Hepatocyte (in vitro differentiated cells): ENCODE measurements around the gene CCDC51. TPM values are rescaled to one million over a fixed set of nuclear protein-coding genes. Genes with fewer than 3 reads are reported as not detected.
A peak's percentile ranks its signal among the peaks of the same experiment; 100 is the strongest.

Experiments used
- DNase-seq: peaks from one replicate; pipeline ENCODE4 v3.0.0-alpha.2; 2016; ENCODE audit warnings: low spot score
- H2AFZ ChIP-seq: fragments of 200-600 bp; sonication (generic); 2 replicates; pipeline ENCODE4 v1.6.0; 2016; ENCODE audit warnings: antibody characterized with exemption, mild to moderate bottlenecking
- H3K27ac ChIP-seq: fragments of 200-600 bp; sonication (generic); 2 replicates; pipeline ENCODE4 v1.5.1; 2016; ENCODE audit warnings: mild to moderate bottlenecking
- H3K27me3 ChIP-seq: fragments of 200-600 bp; sonication (generic); 2 replicates; pipeline ENCODE4 v1.6.1; 2016
- H3K36me3 ChIP-seq: fragments of 200-600 bp; sonication (generic); replicated peaks from 2 replicates; pipeline ENCODE4 v1.5.1; 2016; ENCODE audit warnings: low read depth; ENCODE audit not compliant: insufficient read depth
- H3K4me1 ChIP-seq: fragments of 200-600 bp; sonication (generic); 2 replicates; pipeline ENCODE4 v1.5.1; 2016; ENCODE audit warnings: mild to moderate bottlenecking, moderate library complexity; ENCODE audit not compliant: insufficient read depth
- H3K4me2 ChIP-seq: fragments of 200-600 bp; sonication (generic); 2 replicates; pipeline ENCODE4 v1.6.0; 2016
- H3K4me3 ChIP-seq: fragments of 200-600 bp; sonication (generic); 2 replicates; pipeline ENCODE4 v1.5.1; 2016; ENCODE audit warnings: mild to moderate bottlenecking
- H3K79me2 ChIP-seq: fragments of 200-600 bp; sonication (generic); 2 replicates; pipeline ENCODE4 v1.6.0; 2017; ENCODE audit warnings: mild to moderate bottlenecking
- H3K9me2 ChIP-seq: fragments of 200-600 bp; sonication (generic); replicated peaks from 2 replicates; pipeline ENCODE4 v1.6.0; 2017; ENCODE audit warnings: mild to moderate bottlenecking; ENCODE audit not compliant: insufficient read depth
- H3K9me3 ChIP-seq: fragments of 200-600 bp; sonication (generic); 2 replicates; pipeline ENCODE4 v1.5.1; 2016; ENCODE audit warnings: low read depth, mild to moderate bottlenecking
- H4K20me1 ChIP-seq: fragments of 200-600 bp; sonication (generic); 2 replicates; pipeline ENCODE4 v1.6.0; 2016; ENCODE audit warnings: mild to moderate bottlenecking; ENCODE audit not compliant: insufficient read depth, poor library complexity, severe bottlenecking
- EZH2 ChIP-seq: fragments of 200-600 bp; sonication (generic); IDR thresholded peaks from 2 replicates; pipeline ENCODE4 v1.6.1; 2016; ENCODE audit warnings: antibody characterized with exemption, mild to moderate bottlenecking, borderline replicate concordance
- EZH2phosphoT487 ChIP-seq: fragments of 200-600 bp; sonication (generic); IDR thresholded peaks from one replicate; pipeline ENCODE4 v1.6.1; 2018; ENCODE audit warnings: antibody characterized with exemption, mild to moderate bottlenecking, low read depth, moderate library complexity; ENCODE audit not compliant: unreplicated experiment, severe bottlenecking
- WGBS: methylation state at CpG from one replicate; pipeline ENCODE4 v1.1.6; 2016; ENCODE audit warnings: low lambda C conversion rate; ENCODE audit errors: missing lambda C conversion rate; 5-methylcytosine and 5-hydroxymethylcytosine counted together
- polyA plus RNA-seq: library from polyadenylated mRNA; unstranded; fragments of >200 nt; fragmentation: Nextera tagmentation; extraction: Ambion mirVana; gene quantifications from 2 replicates; pipeline ENCODE4 v1.2.1, GENCODE V29; 2016
- total RNA-seq: library from RNA; depleted of rRNA; stranded (reverse); fragments of >200 nt; gene quantifications from 2 replicates; pipeline ENCODE4 v1.2.3, GENCODE V29; 2014
- TF ChIP-seq, protein P1 (sequence below): fragments of 200-600 bp; sonication (generic); IDR thresholded peaks from 2 replicates; pipeline ENCODE4 v1.5.1; 2016; ENCODE audit warnings: antibody characterized with exemption, mild to moderate bottlenecking; ENCODE audit not compliant: poor library complexity

The CCDC51 gene
- total and polyA plus RNA-seq, 2 experiments from 2014 or later, result 30.4 to 30.8 TPM

- Histone ChIP-seq H3K4me2 (peak overlapping the region; percentile 97), H3K27ac (peak overlapping the region; percentile 96), H3K4me3 (no peak overlapping the region), H4K20me1 (peaks cover 22% of the 10 kb centered on the region), H3K79me2 (peaks cover 67% of the 10 kb centered on the region), H2AFZ (no peak overlapping the region), H3K27me3 (no peaks in the 10 kb centered on the region), H3K36me3 (no peaks in the 10 kb centered on the region), H3K9me3 (no peaks in the 10 kb centered on the region), H3K4me1 (peaks cover 74% of the 10 kb centered on the region), H3K9me2 (no peaks in the 10 kb centered on the region)
- no peak for DNase-seq
- 73% methylated on average over 1 of the region's 1 CpG for WGBS
- TF ChIP-seq, protein P1, sequence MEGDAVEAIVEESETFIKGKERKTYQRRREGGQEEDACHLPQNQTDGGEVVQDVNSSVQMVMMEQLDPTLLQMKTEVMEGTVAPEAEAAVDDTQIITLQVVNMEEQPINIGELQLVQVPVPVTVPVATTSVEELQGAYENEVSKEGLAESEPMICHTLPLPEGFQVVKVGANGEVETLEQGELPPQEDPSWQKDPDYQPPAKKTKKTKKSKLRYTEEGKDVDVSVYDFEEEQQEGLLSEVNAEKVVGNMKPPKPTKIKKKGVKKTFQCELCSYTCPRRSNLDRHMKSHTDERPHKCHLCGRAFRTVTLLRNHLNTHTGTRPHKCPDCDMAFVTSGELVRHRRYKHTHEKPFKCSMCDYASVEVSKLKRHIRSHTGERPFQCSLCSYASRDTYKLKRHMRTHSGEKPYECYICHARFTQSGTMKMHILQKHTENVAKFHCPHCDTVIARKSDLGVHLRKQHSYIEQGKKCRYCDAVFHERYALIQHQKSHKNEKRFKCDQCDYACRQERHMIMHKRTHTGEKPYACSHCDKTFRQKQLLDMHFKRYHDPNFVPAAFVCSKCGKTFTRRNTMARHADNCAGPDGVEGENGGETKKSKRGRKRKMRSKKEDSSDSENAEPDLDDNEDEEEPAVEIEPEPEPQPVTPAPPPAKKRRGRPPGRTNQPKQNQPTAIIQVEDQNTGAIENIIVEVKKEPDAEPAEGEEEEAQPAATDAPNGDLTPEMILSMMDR, result no peak
- TF ChIP-seq EZH2, result no peak
- TF ChIP-seq EZH2phosphoT487, result no peak
Observed at GRCh38 chr3:48430708-48431101, 9.2 kb downstream of the CCDC51 start.

DNA sequence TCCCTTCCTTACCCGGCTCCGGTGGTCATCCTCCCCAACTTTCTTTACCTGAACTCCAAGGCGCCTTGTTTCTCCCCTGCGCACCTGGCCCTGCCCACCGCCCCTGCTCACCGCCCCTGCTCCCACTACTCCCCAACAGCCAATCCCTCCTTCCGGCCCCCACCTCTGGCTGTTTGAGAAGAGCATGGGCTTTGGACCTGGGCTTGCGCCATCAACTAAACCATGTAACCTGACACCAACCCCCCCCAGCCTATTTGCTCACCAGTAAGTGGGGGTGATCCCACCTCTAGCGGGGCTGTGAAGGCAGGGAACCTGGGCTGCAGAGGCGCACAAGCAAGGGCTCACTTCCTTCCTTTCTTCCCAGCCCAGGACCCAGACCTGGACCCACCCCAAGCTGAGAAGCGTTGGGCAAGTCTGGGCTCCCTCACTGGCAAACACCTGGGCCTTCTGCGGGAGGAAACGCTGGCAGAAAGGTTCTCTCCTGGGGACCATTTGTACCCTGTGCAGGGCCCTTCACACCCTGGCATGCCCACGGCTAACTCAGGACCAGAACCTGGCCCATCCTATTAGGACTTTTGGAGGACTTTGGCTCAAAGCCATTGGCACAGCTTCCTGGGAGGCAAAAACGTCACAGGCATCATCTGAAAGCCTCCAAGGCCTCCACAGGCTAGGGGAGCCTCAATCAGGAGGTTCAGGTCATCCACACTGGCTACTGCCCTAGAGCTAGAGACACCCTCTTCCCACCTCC lies 9.8 kb downstream of the CCDC51 start, which contains the start of gene PLXNB1:
PLXNB1 (minus strand) TSS at position 127 of the 748 bp plus-strand sequence. CDS start 5,475 bp downstream, outside the sequence.
- H3K27ac ChIP-seq, result peak within 1 kb of the TSS; percentile 96
- H3K27me3 ChIP-seq, result no peaks in the 10 kb centered on the region
- peaks cover 79% of the 10 kb centered on the region for H3K4me1 ChIP-seq
- no peaks in the 10 kb centered on the region for H3K36me3 ChIP-seq
- no peaks in the 10 kb centered on the region for H3K9me3 ChIP-seq
- H3K4me3 ChIP-seq, result peak within 1 kb of the TSS; percentile 96
- H4K20me1 ChIP-seq, result peaks cover 28% of the 10 kb centered on the region
- H3K79me2 ChIP-seq, result peaks cover 70% of the 10 kb centered on the region
- peak within 1 kb of the TSS; percentile 7 for H2AFZ ChIP-seq
- DNase-seq, result peak; percentile 93
- TF ChIP-seq, protein P1, result no peak
- TF ChIP-seq EZH2phosphoT487 (no peak), EZH2 (no peak)
- no peaks in the 10 kb centered on the region for H3K9me2 ChIP-seq
- peak within 1 kb of the TSS; percentile 97 for H3K4me2 ChIP-seq
- WGBS, result 10% methylated on average over 9 of the region's 15 CpGs

DNA sequence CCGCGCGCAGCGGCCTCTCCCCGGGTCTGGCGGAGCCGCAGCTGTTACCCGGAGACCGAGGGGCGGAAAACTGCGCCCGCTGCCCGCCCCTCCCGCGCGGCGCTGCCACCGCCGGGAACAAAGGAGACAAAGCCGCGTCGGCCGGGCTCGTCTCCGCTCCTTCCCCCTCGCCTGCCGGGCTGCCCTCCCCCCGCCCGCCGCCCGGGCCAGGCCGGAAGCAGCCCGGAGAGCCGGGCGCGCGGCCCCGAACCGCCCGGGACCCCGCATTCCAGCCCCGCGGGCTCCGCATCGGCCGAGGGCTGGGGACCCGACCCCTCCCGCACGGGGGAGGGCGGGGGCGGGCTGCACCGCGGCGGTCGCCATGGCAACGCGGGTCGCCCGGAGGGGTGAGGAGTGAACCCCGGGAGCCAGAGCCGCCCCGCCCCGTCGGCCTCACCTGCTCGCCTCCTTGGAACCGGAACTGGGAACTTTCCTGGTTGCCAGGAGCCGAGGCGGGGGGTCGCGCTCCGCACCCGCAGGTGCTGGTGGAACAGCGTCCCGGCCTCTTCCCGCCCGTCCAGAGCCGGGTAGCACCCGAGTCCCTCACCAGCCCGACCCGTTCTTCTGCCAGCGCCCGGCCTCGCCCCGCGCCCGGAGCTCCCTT lies 10.5 kb downstream of the CCDC51 start:
- Histone ChIP-seq H3K9me3 (no peaks in the 10 kb centered on the region), H3K9me2 (no peaks in the 10 kb centered on the region), H3K27ac (peak overlapping the region; percentile 96), H3K4me1 (peaks cover 76% of the 10 kb centered on the region), H2AFZ (peak overlapping the region; percentile 7), H3K4me3 (peak overlapping the region; percentile 96), H4K20me1 (peaks cover 35% of the 10 kb centered on the region), H3K27me3 (no peaks in the 10 kb centered on the region), H3K4me2 (peak overlapping the region; percentile 97), H3K36me3 (no peaks in the 10 kb centered on the region), H3K79me2 (peaks cover 76% of the 10 kb centered on the region)
- DNase-seq, result peak; percentile 88
- 3% methylated on average over 11 of the region's 86 CpGs for WGBS
- no peak for TF ChIP-seq EZH2
- TF ChIP-seq, protein P1, result no peak
- no peak for TF ChIP-seq EZH2phosphoT487
